GM12892 (cell line): ENCODE data around the gene PKIG.

Source experiments
- POLR2A ChIP-seq: IDR thresholded peaks from 2 replicates; pipeline ENCODE4 v1.6.1; 2011; ENCODE audit warnings: low read depth, low read length, control low read depth
- POLR2AphosphoS5 ChIP-seq: IDR thresholded peaks from 2 replicates; pipeline ENCODE4 v1.6.1; 2011; ENCODE audit warnings: low read depth, low read length, control low read depth

DNA sequence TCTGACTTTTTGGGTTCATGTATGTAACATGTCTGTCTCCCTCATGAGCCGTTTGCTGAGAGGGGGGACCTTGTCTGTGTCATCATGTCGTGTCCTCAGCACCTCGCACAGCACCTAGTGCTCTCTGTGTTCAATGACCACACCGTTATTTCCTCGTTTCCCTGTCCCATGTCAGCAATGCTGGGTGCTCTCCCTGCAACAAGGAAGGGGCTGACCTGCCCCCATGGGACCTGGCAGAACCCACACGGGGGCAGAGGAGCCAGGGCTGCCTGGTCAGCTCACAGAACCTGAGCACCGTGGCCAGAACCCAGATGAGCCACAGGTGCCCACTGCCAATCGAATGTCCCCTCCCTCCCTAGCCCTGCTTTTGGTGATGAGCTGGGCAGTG, 61.8 kb downstream of the PKIG start:
- TF ChIP-seq POLR2A (no peak), POLR2AphosphoS5 (no peak)
